ENCODE results near the gene SLC48A1.
A peak's percentile ranks its signal among the peaks of the same experiment; 100 is the strongest.
"Not testable (repeated sequence)": the region's sequence is repeated elsewhere in the genome, so short reads cannot be mapped to it uniquely, and the experiment has no call there.

Gene SLC48A1

GRCh38 chr12:47807338-47807737 is 34.3 kb downstream of the SLC48A1 start:
- no peak for TF ChIP-seq CTCF (IDR thresholded peaks at IDR 0.05; ENCODE audit: low read depth, low read length)
- no peak overlapping the region for H3K4me3 ChIP-seq (ENCODE audit: low read depth, low read length)
- DNase-seq (ENCODE audit: low read depth, low spot score): no peak
- in situ Hi-C loops (cut with HindIII; ENCODE audit: low sequenced_read_pairs): no loop called here

- DNase-seq (ENCODE audit: low read depth, low spot score): peak; percentile 65
- no peak overlapping the region for H3K4me3 ChIP-seq (ENCODE audit: low read depth, low read length)
- TF ChIP-seq CTCF (IDR thresholded peaks at IDR 0.05; ENCODE audit: low read depth, low read length): peak; percentile 3
- in situ Hi-C loops (cut with HindIII; ENCODE audit: low sequenced_read_pairs): no loop called here
These were observed 35.0 kb downstream of the SLC48A1 start for GRCh38 chr12:47808050-47808449.

DNA sequence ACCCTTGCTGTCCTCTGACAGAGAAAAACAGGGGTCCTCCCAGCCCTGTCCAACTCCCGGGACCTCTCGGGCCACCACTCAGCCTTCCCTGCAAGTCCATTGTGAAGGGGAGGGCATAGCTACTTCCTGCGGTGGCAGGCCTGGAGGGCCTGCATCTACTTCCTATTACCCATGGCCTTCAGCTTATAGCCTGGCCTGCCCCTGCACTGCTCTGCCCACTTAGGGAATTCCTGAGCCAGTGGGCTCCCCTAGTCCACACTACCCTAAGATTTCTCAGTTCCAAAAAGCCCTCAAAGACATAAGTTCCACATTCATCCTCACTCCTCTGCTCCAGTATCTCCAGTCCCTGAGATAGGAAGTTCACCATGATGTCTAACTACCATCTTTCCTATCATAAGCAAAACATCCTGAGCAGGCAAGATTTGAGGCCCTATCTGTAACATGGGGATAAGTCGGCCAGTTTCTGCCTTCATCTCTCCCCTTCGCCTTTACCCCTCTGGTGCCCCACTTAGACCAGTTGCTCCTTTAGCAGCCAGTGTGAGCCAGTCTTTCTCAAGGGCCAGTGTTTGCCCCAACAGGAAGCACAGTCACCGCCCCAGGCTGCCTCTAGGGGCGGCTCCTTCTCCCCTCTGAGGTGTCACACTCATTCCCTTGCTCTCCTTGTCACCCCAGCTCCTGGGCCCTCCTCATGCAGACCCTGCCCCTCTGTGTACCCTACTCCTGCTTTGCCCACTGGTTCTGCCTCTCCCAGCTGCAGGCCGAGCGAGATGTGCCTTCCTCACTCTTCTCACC is 35.7 kb downstream of the SLC48A1 start:
- no peak for DNase-seq (ENCODE audit: low read depth, low spot score)
- in situ Hi-C loops (cut with HindIII; ENCODE audit: low sequenced_read_pairs): no loop called here
- peak; percentile 24 for TF ChIP-seq CTCF (IDR thresholded peaks at IDR 0.05; ENCODE audit: low read depth, low read length)
- no peak overlapping the region for H3K4me3 ChIP-seq (ENCODE audit: low read depth, low read length)

DNA sequence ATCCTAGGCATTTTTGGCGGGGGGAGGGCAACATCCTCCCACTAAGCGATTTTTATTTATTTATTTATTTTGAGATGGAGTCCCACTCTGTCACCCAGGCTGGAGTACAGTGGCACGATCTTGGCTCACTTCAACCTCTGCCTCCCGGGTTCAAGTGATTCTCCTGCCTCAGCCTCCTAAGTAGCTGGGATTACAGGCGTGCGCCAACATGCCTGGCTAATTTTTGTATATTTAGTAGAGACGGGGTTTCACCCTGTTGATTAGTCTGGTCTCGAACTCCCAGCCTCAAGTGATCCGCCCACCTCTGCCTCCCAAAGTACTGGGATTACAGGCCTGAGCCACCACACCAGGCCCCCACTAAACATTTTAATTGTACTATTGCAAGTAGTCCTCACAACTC is 36.5 kb downstream of the SLC48A1 start:
- H3K4me3 ChIP-seq (ENCODE audit: low read depth, low read length); in situ Hi-C loops (cut with HindIII; ENCODE audit: low sequenced_read_pairs); DNase-seq (ENCODE audit: low read depth, low spot score): not testable (repeated sequence)

DNA sequence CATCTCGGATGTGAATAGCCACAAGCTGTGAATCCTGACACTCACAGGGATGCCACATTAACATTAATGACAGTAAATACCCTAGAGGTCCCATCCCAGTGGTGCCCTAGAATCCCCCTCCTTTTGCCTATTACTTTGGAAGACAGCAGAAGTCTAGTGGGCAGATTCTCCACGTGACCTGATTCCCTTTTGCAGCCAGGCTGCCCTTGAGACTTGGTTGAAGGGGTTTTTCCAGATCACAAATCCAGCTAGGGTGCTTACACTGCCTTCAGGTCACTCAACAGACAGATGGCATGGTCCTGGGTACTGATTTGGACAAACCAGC is 38.0 kb downstream of the SLC48A1 start:
- TF ChIP-seq CTCF (IDR thresholded peaks at IDR 0.05; ENCODE audit: low read depth, low read length): no peak
- no peak overlapping the region for H3K4me3 ChIP-seq (ENCODE audit: low read depth, low read length)
- DNase-seq (ENCODE audit: low read depth, low spot score): no peak
- in situ Hi-C loops (cut with HindIII; ENCODE audit: low sequenced_read_pairs): no loop called here

DNA sequence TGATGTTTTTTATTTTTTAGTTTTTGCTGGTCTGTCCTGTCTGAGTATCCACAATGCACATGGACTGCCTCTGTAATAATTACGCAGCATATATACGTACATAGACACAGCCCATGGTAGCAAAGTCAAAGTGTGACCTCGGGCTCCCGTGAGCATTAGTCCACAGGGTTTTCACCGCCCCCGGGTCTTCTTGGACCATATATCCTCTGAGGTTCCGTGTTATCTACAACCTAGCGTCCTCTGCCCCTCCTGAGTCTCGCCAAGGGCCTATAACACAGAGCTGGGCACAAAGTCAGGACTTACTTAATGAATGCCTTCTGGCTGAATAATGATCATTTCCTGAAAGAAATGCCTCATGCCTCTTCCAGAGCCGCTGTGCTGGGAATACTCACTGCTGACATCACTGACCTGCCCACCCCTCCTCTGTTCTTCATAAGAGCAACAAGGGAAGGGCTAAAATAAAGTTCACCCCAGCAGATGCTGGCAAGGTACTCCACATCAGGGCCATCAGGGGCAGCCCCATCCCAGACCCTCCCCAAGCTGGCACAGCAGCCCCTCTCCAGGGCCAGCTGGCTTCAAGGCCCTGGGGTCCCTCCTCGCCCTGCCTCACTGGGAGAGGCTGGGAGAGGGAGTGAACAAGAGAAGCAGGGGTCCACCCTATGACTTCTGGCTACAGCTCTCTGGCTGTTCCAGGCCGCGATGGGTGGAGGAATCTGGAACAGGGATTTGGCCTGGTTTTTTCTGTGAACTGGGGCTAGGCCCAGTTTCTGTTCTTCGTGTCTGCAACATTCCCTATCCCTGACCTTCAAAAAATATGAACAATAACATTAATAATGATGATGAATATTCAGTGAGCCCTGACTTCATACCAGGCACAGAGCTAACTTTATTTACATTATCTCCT is 38.8 kb downstream of the SLC48A1 start:
- no peak overlapping the region for H3K4me3 ChIP-seq (ENCODE audit: low read depth, low read length)
- TF ChIP-seq CTCF (IDR thresholded peaks at IDR 0.05; ENCODE audit: low read depth, low read length): no peak
- peak; percentile 82 for DNase-seq (ENCODE audit: low read depth, low spot score)
- in situ Hi-C loops (cut with HindIII; ENCODE audit: low sequenced_read_pairs): no loop called here

All from astrocyte of the spinal cord (primary cell).